Right lobe of liver (tissue), 4 donors: ENCODE measurements around the gene NIFK.

Source experiments
- POLR2A ChIP-seq: fragments of 450-650 bp; IDR thresholded peaks from one replicate; pipeline ENCODE4 v1.6.1; 2017; ENCODE audit warnings: antibody characterized with exemption, mild to moderate bottlenecking
- TF ChIP-seq, protein P1 (sequence below), 4 donors: fragments of 200-600 bp in 3 of 4; fragments of 450-650 bp in 1 of 4; IDR thresholded peaks; one replicate each; pipeline versions ENCODE4 v1.5.1 to v1.8.0; 2016 to 2022; ENCODE audit warnings: antibody characterized with exemption in 4 of 4, mild to moderate bottlenecking in 2 of 4
- donor health status: DM: no; HTN: no; CAD: no.
- donor health status: DM: no; HTN: no; CAD: no.
- donor health status: DM: no; HTN: yes; CAD: no.

DNA sequence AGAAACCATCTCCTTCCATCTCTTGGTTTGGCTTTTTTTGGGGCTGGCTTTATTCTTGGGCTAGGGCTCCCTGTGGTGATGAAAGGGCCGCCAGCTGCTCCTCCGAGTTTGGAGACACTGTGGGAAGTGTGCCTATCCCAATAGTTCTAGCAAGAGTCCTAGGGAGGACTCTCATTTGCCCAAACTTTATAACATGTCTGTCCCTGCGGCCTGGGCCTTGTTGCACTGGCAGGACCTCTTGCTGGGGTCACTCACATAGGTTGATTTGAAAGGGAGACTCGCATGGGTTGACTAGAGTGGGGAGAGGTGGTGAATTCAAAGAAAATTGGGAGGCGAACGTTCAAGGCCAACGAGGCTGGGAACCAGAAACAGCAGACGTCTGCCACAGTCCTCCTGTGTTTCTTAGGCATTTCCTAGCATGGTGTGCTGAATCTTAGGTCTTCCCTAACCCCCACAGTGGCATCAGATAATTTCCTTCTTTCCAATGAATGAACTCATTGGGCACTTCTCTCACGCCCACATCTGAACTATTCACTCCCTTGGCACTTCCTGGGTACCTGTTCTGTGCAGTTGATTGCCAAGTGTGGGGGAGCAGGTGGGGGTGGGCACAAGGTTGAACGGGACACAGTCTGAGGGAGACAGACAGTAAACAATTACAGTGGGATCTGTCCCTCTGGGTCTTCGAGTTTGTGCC is 26.8 kb downstream of the NIFK start:
- TF ChIP-seq POLR2A = no peak
- TF ChIP-seq, protein P1, sequence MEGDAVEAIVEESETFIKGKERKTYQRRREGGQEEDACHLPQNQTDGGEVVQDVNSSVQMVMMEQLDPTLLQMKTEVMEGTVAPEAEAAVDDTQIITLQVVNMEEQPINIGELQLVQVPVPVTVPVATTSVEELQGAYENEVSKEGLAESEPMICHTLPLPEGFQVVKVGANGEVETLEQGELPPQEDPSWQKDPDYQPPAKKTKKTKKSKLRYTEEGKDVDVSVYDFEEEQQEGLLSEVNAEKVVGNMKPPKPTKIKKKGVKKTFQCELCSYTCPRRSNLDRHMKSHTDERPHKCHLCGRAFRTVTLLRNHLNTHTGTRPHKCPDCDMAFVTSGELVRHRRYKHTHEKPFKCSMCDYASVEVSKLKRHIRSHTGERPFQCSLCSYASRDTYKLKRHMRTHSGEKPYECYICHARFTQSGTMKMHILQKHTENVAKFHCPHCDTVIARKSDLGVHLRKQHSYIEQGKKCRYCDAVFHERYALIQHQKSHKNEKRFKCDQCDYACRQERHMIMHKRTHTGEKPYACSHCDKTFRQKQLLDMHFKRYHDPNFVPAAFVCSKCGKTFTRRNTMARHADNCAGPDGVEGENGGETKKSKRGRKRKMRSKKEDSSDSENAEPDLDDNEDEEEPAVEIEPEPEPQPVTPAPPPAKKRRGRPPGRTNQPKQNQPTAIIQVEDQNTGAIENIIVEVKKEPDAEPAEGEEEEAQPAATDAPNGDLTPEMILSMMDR (IDR thresholded peaks at IDR 0.05) = no peak
